Muscle layer of duodenum (tissue), 2 donors: ENCODE results near the gene PIK3R6.
"Not testable (repeated sequence)": the region's sequence is repeated elsewhere in the genome, so short reads cannot be mapped to it uniquely, and the experiment has no call there.

Experiments used
- H3K27ac ChIP-seq: one replicate; pipeline ENCODE4 v1.7.0; 2013; ENCODE audit warnings: mild to moderate bottlenecking, low read length
- H3K27me3 ChIP-seq: one replicate; pipeline ENCODE4 v1.7.0; 2013; ENCODE audit warnings: low read depth, mild to moderate bottlenecking, control low read depth, low read length
- H3K36me3 ChIP-seq, 2 donors: one replicate each; pipeline ENCODE4 v1.7.0; 2013; ENCODE audit warnings: low read length in 2 of 2, control low read depth in 1 of 2, mild to moderate bottlenecking in 1 of 2; ENCODE audit not compliant: insufficient read depth in 2 of 2, control insufficient read depth in 1 of 2
- H3K4me1 ChIP-seq, 2 donors: one replicate each; pipeline ENCODE4 v1.7.0; 2013; ENCODE audit warnings: low read length in 2 of 2, mild to moderate bottlenecking in 2 of 2, control low read depth in 1 of 2, moderate library complexity in 1 of 2; ENCODE audit not compliant: insufficient read depth in 2 of 2, control insufficient read depth in 1 of 2
- H3K4me3 ChIP-seq, 2 donors: one replicate each; pipeline ENCODE4 v1.7.0; 2013; ENCODE audit warnings: low read length in 2 of 2, low read depth in 1 of 2, mild to moderate bottlenecking in 1 of 2
- H3K9me3 ChIP-seq, 2 donors: one replicate each; pipeline ENCODE4 v1.7.0; 2013; ENCODE audit warnings: low read length in 2 of 2, control low read depth in 1 of 2, mild to moderate bottlenecking in 1 of 2; ENCODE audit not compliant: control insufficient read depth in 1 of 2
- donor health status: healthy.

The PIK3R6 gene

DNA sequence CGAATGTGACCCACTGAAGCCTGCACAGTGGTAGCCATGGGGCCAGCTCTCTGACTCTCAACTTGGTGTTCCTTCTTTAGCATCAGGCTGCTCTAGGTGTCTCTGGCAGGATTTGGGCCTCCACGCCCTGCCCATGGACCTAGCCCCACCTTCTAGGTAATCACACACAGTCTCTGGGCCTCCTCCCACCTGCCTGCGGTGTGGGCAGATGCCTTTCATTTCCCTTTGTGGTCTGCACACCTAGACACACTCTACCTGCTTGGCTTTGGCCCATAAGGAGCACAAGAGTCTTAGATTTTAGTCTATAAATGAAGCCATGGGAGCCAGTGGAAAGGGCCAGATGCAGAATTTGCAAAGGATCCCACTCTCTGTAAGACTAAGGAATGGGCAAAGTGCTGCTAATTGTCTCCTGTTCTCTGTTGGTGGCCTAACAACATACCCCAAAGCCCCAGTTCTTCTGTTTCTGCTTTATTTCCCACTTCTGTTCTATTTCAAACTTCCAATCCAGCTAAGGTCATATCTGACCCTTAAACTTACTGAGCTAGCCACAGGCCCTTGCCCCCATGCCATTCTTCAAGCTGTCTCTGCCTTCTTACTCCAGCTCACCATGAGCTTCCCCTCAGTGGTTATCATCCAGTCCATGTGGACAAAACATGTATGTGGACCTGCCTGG is 61.1 kb downstream of the PIK3R6 start:
- Histone ChIP-seq H3K27me3 (no peaks in the 10 kb centered on the region), H3K27ac (no peak overlapping the region), H3K9me3 (peaks cover 0 to 21% of the 10 kb centered on the region in 2 donors), H3K36me3 (no peaks in the 10 kb centered on the region), H3K4me3 (no peak overlapping the region), H3K4me1 (no peaks in the 10 kb centered on the region)

DNA sequence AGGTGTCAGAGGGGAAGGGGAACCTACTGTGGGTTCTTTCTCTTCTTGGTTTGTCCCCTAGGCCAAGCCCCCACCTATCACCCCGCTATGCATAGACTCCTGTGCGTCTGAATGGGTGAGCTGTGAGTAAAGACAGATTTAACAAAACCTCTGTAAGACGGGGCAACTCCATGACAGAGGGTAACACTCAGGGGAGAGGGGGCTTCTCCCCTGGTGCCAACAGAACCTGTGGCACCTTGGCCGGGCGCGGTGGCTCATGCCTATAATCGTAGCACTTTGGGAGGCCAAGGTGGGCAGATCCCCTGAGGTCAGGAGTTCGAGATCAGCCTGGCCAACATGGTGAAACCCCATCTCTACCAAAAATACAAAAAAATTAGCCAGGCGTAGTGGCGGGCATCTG is 62.1 kb downstream of the PIK3R6 start:
- H3K27me3 ChIP-seq, H3K27ac ChIP-seq, H3K36me3 ChIP-seq, H3K4me1 ChIP-seq, H3K4me3 ChIP-seq: not testable (repeated sequence)
- peaks cover 0 to 16% of the 10 kb centered on the region in 2 donors for H3K9me3 ChIP-seq

DNA sequence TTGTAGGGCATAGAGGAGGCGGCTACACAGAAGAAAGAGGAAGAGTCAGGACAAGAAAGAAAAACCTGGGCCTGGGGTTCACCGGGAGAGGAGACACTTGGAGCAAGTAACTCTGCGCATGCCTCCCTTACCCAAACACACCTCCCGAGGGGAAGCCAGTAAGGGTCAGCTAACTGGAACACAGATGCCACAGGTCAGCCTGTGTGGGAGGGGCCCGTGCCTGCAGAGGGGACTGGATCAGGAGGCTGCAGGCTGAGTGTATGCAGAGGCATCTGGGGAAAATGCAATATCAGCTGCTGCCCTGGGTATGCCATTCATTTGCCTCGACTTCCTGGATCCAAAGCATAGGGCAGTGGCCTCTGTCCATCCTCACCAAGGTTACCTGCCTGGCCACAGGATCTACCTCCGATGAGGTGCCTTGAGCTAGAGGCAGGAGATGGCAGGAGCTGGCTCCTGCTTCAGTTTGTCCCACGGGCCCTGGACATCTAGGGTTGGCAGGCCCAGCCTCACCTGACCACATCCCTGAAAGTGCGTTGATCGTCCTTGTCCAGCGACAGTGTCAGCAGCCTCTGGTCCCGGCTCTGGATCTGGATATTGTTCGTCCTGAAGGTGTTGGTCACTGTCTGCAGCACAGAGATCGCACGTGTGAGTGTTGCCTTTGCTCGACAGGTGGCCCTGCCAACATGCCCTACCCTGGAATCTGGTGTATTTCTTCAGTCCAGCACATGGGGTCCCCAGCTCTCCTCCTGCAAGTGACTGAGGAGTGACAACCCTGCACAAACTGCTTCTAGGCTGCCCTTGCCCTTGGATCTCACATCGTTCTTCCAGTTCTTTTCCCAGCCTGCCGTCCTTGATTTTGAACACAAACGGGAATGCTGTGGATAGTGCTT is 63.7 kb downstream of the PIK3R6 start:
- H3K27ac ChIP-seq = no peak overlapping the region
- H3K9me3 ChIP-seq = peaks cover 0 to 7% of the 10 kb centered on the region in 2 donors
- peaks cover 0 to 5% of the 10 kb centered on the region in 2 donors for H3K4me1 ChIP-seq
- H3K36me3 ChIP-seq = no peaks in the 10 kb centered on the region
- no peaks in the 10 kb centered on the region for H3K27me3 ChIP-seq
- no peak overlapping the region for H3K4me3 ChIP-seq

DNA sequence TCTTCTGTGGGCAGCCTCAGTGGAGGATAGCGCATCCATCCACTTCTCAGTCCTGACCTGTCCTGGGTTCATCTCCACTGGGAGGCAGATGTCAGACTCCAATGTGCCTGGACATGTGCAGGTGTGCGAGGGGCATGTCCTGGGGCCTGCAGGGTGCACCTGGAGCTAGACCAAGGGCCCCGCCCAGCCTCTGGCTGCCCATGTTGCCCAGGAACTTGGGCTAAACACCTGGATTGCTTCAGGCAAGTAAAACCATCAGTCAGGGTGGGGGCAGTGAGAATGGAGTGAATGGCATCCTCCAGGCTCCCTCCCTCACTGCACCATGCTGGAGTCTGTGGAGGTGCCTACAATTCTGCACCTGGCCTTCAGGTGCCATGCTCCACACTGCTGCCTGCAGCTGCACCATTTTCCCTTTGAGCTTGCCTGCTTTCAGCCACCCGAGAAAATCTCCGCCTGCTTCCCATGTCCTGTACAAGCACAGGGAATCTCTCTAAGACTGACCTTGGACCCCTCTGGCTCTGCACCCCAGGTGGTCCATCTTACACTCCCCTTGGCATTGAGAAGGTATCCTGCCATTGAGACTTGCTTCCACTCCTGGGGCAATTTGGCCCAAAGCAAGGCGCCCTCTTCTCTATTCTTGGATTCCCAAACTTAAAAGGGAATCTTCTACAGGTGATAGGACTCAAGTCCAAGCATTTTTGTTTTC is 66.2 kb downstream of the PIK3R6 start:
- Histone ChIP-seq H3K9me3 (no peaks in the 10 kb centered on the region), H3K4me3 (no peak overlapping the region)

DNA sequence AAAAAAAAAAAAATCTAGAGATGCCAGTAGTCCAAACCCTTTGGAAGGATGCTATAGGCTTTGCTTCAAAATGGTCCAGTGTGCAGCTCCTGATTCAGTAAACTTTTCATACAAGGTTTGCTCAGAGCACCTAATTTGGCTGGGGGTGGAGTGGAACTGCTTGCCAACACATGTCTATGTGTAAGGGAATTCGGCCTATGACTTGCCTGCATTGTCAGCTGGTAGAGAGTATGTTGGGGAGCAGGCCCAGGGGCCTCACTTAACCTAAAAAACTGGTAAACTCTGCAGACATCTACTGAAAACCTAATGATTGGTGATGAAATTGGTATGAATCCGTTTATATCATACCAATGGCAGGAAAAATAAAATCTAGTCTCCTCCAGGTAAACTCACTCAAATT is 66.8 kb downstream of the PIK3R6 start:
- Histone ChIP-seq H3K9me3 (no peaks in the 10 kb centered on the region), H3K27me3 (no peaks in the 10 kb centered on the region), H3K27ac (no peak overlapping the region), H3K4me3 (no peak overlapping the region), H3K36me3 (no peaks in the 10 kb centered on the region), H3K4me1 (peaks cover 0 to 5% of the 10 kb centered on the region in 2 donors)

More for the DNA sequence above, 66.2 kb downstream of the PIK3R6 start:
- no peaks in the 10 kb centered on the region for H3K27me3 ChIP-seq
- H3K4me1 ChIP-seq = peaks cover 0 to 5% of the 10 kb centered on the region in 2 donors
- no peak overlapping the region for H3K27ac ChIP-seq
- no peaks in the 10 kb centered on the region for H3K36me3 ChIP-seq

DNA sequence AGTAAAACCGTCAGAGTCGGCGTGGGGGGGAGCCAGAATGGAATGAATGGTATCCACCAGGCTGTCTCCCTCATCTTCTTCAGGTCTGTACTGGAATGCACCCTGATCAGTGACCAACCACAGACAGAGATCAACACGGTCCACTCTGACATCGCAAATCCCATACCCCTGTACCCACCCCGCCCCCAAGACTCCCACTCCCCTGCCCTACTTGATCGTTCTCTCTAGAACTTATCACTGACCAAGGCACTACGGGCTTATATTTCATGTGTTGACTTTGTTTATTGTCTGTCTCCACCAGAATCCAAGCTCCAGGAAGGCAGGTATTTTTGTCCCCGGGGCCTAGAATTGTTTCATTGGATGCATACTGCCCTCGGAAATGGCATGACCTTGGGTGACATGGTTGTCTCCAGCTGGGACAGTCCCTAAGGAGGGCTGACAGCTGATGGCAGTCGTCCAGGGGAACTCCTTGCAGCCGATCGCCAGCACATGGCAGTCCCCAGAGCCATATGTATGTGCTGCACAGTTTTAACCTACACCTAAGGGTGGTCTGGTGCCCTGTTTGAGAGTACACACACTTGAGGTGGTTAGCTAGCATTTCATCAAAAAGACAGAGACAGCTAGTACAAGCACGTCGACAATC is 67.8 kb downstream of the PIK3R6 start:
- no peaks in the 10 kb centered on the region for H3K36me3 ChIP-seq
- H3K27me3 ChIP-seq = no peaks in the 10 kb centered on the region
- no peak overlapping the region for H3K27ac ChIP-seq
- peak overlapping the region in 1 of 2 donors; percentile 30 for H3K4me3 ChIP-seq
- no peaks in the 10 kb centered on the region for H3K9me3 ChIP-seq
- H3K4me1 ChIP-seq = peaks cover 0 to 5% of the 10 kb centered on the region in 2 donors

DNA sequence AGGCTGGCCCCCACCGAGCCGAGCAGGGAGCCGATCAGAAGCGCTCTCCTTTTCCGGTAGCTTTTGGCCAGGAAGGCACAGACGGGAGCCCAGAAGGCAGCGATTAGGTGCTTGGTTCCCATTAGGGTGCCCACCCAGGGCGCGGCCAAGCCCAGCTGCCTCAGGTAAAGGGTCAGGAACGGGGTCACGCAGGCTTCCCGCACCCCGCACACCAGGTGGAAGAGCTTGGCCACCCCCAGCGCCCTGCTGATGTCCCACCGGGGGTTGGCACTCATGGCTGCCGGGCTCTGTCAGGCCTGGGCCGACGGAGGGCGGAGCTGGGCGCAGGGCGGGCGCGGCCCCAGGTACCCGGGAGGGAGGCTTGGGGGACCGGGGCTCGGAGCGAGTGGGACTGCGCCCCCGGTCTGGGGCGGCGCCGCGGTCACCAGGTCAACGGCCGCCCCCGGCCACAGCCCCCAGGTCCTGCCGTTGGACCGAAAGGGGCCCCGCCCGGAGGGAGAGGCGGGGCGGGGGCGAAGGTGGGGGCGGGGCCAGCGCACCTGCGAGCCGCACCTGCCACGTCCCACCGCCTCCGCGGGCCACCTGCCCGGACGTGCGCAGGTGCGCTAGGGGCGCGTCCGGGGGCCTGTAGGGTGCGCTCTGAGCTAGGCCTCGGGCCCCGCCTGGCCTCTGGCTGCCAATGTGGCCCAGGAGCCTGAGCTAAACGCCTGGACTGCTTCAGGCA is 68.5 kb downstream of the PIK3R6 start, which contains the start of gene MFSD6L:
MFSD6L (minus strand) TSS at position 520 of the 724 bp plus-strand sequence; CDS start at position 275, 245 bp downstream.
- H3K9me3 ChIP-seq = no peaks in the 10 kb centered on the region
- no peak within 1 kb of the TSS for H3K27ac ChIP-seq
- H3K4me1 ChIP-seq = peaks cover 0 to 5% of the 10 kb centered on the region in 2 donors
- H3K4me3 ChIP-seq = peak within 1 kb of the TSS in 1 of 2 donors; percentile 30
- no peaks in the 10 kb centered on the region for H3K27me3 ChIP-seq
- H3K36me3 ChIP-seq = no peaks in the 10 kb centered on the region

DNA sequence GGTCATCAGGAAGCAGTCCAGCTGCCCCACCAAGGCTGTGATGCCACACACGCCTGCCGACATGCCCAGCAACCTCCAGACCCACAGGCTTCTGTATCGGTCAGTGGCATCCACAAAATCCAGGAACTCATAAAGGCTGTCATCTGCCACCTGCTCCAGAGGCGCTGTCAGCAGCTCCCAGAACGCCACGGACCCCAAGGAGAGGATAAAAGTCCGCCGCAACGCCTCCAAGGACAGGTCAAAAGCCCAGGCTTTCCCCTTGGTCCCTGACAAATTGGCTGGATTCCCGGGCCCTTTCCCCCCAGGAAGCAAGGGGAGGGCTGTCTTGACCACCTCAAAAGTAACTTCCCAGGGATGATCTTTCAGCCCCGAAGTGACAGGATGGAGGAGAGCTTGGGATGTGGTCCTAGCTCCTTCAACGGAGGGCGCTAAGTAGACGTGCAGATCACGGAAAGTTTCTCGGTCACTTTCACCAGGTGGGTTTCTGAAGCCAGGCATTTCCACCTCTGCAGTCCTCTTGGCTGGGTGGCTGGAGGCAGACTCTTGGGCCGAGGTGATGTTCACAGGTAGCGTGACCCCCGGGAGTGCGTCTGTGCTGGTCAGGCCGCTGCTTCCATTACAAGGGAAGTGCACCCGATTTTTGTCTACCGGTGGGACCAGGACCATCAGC is 69.2 kb downstream of the PIK3R6 start:
- no peaks in the 10 kb centered on the region for H3K36me3 ChIP-seq
- H3K4me1 ChIP-seq = peaks cover 0 to 5% of the 10 kb centered on the region in 2 donors
- no peaks in the 10 kb centered on the region for H3K27me3 ChIP-seq
- no peak overlapping the region for H3K4me3 ChIP-seq
- H3K27ac ChIP-seq = no peak overlapping the region
- H3K9me3 ChIP-seq = no peaks in the 10 kb centered on the region

DNA sequence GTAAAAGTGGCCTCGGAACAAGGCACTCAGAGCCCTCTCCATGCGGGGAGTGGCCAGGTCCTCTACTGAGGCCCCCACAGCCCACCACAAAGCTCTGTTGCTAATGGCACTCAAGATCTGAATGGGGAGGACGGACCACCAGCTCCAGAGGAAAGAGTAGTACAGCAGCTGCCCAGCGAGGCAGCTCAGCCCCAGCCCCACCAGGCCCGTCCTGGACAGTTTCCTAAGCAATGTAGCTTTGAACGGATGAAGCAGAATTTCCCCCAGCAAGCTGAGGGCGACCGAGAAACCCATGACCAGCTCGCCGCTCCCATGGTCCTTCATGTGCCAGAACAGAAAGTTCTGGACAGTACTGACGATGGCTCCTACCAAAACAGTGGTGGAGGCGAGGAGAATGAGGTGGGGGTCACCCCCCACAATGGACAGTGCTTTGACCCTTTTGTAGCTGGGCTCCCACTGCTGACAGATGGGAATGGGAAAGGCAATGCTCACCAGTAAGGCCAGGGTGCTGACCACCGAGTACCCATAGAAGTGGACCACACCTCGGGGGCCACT is 69.8 kb downstream of the PIK3R6 start:
- Histone ChIP-seq H3K27ac (no peak overlapping the region), H3K4me1 (peaks cover 0 to 5% of the 10 kb centered on the region in 2 donors), H3K4me3 (no peak overlapping the region), H3K27me3 (no peaks in the 10 kb centered on the region), H3K9me3 (no peaks in the 10 kb centered on the region), H3K36me3 (no peaks in the 10 kb centered on the region)

DNA sequence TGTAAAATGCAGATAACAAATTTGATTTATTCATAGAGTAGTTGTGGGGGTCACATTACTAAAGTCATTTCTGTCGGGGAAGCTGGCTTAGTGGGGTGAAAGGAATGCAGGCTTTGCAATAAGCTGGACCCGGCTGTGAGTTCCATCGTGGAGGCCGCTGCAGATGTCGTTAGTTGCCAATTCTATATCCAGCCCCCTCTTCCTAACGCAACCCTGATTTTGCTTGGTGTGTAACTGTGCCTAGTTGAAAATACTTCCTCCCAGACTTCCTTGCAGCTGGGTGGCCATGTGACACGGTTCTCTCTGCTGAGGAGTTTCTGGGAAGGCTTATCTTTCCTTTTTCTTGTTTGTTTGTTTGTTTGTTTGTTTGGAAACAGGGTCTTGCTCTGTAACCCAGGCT is 72.8 kb downstream of the PIK3R6 start:
- Histone ChIP-seq H3K27ac (no peak overlapping the region), H3K27me3 (no peaks in the 10 kb centered on the region), H3K9me3 (peaks cover 0 to 3% of the 10 kb centered on the region in 2 donors), H3K4me1 (peaks cover 0 to 5% of the 10 kb centered on the region in 2 donors), H3K4me3 (no peak overlapping the region), H3K36me3 (no peaks in the 10 kb centered on the region)
